ENCODE data around the gene NUP160. TPM values are rescaled to one million over a fixed set of nuclear protein-coding genes. Genes with fewer than 3 reads are reported as not detected.

Gene NUP160
- total and polyA plus RNA-seq, 2 of the 13 experiments (the other 11 are each of a cell fraction or from before 2014, with no cell fraction given) = 28.3 to 43.5 TPM

DNA sequence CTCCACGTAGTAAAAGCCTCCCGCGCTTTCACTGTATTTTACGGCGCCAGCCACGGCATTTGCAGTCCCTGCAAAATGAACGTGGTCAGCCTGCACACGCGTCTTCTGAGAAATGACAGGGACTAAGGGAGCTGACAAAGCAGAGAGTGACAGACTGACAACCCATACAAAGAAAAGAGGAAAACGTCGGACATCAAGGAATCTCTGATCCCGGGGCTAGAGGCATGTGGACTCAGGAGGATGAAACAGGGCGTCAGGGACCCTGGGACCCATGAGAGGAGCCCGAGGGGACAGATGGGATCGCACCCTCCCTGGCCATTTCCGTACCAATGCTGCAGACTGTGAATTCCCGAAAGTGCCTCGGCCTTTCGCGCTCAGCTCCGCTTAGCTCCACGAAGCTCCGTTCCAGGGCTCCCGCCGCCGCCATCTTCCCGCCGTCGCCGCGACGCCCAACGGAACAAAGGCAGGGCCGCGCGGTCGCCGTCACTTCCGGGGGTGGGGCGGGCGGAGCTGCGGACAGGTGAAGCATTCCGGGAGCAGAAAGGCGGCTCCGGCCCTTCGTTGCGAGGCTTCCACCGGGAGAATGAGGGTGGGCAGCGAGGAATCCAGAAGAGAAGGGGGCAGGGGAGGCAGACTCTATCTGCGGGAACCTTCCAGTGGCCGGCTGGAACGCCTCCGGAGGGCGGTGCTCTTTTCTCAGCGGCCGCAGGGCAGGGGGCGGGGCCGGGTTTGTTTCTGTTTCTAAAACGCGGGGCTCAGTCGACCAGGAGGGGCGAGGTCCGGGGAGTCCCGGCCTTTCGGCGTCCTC lies at the start of gene NUP160 (continued):
- TF ChIP-seq, protein P1, sequence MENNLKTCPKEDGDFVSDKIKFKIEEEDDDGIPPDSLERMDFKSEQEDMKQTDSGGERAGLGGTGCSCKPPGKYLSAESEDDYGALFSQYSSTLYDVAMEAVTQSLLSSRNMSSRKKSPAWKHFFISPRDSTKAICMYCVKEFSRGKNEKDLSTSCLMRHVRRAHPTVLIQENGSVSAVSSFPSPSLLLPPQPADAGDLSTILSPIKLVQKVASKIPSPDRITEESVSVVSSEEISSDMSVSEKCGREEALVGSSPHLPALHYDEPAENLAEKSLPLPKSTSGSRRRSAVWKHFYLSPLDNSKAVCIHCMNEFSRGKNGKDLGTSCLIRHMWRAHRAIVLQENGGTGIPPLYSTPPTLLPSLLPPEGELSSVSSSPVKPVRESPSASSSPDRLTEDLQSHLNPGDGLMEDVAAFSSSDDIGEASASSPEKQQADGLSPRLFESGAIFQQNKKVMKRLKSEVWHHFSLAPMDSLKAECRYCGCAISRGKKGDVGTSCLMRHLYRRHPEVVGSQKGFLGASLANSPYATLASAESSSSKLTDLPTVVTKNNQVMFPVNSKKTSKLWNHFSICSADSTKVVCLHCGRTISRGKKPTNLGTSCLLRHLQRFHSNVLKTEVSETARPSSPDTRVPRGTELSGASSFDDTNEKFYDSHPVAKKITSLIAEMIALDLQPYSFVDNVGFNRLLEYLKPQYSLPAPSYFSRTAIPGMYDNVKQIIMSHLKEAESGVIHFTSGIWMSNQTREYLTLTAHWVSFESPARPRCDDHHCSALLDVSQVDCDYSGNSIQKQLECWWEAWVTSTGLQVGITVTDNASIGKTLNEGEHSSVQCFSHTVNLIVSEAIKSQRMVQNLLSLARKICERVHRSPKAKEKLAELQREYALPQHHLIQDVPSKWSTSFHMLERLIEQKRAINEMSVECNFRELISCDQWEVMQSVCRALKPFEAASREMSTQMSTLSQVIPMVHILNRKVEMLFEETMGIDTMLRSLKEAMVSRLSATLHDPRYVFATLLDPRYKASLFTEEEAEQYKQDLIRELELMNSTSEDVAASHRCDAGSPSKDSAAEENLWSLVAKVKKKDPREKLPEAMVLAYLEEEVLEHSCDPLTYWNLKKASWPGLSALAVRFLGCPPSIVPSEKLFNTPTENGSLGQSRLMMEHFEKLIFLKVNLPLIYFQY (CRISPR knock-in tag; IDR thresholded peaks at IDR 0.05; ENCODE audit: borderline replicate concordance) = no peak
- TF ChIP-seq HHEX (CRISPR knock-in tag; IDR thresholded peaks at IDR 0.05) (no peak), ZMYM4 (CRISPR knock-in tag; IDR thresholded peaks at IDR 0.05) (peak; percentile 80; the same call in 1 of the 2 replicates), CCAR2 (optimal IDR thresholded peaks at IDR 0.05; ENCODE audit: low read depth, low read length) (no peak), ZNF230 (CRISPR knock-in tag; IDR thresholded peaks at IDR 0.05) (peak; percentile 79), IRF9 (CRISPR knock-in tag; IDR thresholded peaks at IDR 0.05; ENCODE audit: borderline replicate concordance) (0 out of 2 replicates have a peak, but pooled peaks have one; percentile 51), ZBTB26 (CRISPR knock-in tag; IDR thresholded peaks at IDR 0.05; ENCODE audit: borderline replicate concordance) (no peak; the same call in 1 of the 2 replicates), KAT8 (CRISPR knock-in tag; IDR thresholded peaks at IDR 0.05) (peak; percentile 92), ZNF614 (CRISPR knock-in tag; IDR thresholded peaks at IDR 0.05; ENCODE audit: borderline replicate concordance) (peak; percentile 48; the same call in 1 of the 2 replicates), ZNF891 (CRISPR knock-in tag; IDR thresholded peaks at IDR 0.05) (peak; percentile 62), GABPB1 (CRISPR knock-in tag; IDR thresholded peaks at IDR 0.05) (peak; percentile 100), BHLHE40 (IDR thresholded peaks at IDR 0.05; ENCODE audit: low read length) (no peak), GZF1 (CRISPR knock-in tag; IDR thresholded peaks at IDR 0.05) (0 out of 2 replicates have a peak, but pooled peaks have one; percentile 39), ZBTB4 (CRISPR knock-in tag; IDR thresholded peaks at IDR 0.05; ENCODE audit: borderline replicate concordance) (peak; percentile 86; the same call in 1 of the 2 replicates), PITX1 (CRISPR knock-in tag; IDR thresholded peaks at IDR 0.05) (peak; percentile 49)
- TF ChIP-seq, protein P2, sequence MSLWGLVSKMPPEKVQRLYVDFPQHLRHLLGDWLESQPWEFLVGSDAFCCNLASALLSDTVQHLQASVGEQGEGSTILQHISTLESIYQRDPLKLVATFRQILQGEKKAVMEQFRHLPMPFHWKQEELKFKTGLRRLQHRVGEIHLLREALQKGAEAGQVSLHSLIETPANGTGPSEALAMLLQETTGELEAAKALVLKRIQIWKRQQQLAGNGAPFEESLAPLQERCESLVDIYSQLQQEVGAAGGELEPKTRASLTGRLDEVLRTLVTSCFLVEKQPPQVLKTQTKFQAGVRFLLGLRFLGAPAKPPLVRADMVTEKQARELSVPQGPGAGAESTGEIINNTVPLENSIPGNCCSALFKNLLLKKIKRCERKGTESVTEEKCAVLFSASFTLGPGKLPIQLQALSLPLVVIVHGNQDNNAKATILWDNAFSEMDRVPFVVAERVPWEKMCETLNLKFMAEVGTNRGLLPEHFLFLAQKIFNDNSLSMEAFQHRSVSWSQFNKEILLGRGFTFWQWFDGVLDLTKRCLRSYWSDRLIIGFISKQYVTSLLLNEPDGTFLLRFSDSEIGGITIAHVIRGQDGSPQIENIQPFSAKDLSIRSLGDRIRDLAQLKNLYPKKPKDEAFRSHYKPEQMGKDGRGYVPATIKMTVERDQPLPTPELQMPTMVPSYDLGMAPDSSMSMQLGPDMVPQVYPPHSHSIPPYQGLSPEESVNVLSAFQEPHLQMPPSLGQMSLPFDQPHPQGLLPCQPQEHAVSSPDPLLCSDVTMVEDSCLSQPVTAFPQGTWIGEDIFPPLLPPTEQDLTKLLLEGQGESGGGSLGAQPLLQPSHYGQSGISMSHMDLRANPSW (CRISPR knock-in tag; IDR thresholded peaks at IDR 0.05; ENCODE audit: borderline replicate concordance) = peak; percentile 73; the same call in 1 of the 2 replicates

Data from HepG2 (cell line).